ENCODE measurements around the gene GPR146.

The GPR146 gene

DNA sequence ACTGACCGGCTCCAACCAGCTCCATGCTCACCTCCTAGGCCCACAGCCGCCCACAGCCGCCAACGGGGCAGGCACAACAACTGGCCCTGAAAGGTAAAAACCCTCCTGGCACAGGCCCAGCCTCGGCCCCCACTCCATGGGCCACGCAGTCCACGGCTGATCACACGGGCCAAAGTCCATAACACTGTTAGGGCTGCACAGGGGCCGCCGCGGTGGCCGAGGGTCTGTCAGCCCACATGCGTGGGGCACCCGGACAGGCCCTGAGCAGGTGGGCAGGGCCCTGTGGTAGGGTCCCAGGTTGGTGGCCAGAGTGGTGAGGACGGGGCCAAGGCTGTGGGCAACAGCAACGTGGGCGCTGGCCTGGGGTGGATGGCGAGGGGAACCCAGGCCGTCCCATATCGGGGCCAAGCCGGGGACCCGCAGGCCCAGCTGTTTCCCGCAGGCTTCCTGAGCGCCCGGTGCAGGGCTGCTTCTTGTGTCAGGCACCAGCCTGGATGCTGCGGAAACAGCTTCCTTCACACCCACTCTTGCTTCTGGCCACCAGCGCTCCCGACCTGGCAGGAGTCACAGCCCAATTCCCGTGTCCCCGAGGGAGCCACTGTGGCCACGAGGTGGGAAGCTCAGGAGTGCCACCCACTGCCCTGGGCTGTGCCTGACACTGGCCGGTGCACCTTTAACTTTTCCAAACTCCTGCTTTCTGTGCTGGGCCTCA, 32.2 kb upstream of the GPR146 start:
- DNase-seq, result no peak

DNA sequence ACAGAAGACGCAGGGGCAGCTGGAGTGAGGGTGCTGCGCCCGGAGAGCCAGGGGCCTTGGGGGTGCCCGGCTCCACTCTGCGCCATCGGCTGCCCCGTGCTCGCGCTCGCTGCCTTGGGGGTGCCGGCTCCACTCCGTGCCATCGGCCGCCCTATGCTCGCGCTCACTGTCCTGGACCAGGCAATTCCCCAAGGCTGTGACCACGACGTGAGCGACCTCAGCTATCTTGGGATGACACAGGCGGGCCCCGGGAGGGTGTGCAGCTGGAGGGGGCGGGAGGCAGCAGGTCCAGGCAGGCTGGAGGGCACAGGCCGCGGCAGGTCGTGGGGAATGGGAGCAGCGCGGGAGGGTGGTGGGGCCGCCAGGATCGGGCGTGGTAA, 31.6 kb upstream of the GPR146 start:
- DNase-seq, result no peak

DNA sequence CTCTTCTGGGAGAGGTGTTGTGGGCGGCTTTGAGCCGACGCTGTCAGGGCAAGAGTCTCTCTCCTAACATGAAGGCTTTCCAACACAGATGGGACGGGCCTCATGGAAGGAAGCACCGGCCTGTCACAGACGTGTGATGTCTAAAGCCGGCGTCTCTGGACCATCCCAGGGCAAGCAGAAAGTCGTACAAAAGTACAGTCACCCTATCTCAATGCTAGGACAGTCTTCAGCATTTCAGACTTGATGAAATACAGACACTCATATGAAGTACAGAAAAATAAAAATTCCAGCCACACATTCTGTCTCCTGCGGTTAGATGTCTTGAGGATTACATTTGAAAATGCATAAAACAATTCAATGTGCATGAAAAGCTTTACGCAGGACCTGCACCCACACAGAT, 30.8 kb upstream of the GPR146 start:
- no peak for DNase-seq

DNA sequence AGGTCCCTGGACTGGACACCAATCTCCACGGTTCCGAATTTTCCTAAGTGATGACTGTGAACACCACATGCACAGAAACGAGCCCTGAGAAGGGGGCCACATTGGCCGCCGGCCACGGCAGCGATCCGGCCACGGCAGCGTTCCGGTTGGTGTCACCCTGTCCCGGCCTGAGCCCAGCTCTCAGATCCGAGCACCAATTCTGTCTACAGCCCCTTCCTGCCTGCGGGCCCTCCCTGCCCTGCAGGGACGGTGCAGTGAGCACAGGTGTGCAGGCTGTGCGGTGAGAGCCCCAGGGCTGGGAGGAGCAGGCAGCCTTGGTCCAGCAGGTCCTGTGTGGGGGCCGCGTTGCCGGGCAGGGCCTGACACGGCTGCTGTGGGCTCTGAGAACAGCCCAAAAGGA, 29.7 kb upstream of the GPR146 start:
- DNase-seq, result no peak

DNA sequence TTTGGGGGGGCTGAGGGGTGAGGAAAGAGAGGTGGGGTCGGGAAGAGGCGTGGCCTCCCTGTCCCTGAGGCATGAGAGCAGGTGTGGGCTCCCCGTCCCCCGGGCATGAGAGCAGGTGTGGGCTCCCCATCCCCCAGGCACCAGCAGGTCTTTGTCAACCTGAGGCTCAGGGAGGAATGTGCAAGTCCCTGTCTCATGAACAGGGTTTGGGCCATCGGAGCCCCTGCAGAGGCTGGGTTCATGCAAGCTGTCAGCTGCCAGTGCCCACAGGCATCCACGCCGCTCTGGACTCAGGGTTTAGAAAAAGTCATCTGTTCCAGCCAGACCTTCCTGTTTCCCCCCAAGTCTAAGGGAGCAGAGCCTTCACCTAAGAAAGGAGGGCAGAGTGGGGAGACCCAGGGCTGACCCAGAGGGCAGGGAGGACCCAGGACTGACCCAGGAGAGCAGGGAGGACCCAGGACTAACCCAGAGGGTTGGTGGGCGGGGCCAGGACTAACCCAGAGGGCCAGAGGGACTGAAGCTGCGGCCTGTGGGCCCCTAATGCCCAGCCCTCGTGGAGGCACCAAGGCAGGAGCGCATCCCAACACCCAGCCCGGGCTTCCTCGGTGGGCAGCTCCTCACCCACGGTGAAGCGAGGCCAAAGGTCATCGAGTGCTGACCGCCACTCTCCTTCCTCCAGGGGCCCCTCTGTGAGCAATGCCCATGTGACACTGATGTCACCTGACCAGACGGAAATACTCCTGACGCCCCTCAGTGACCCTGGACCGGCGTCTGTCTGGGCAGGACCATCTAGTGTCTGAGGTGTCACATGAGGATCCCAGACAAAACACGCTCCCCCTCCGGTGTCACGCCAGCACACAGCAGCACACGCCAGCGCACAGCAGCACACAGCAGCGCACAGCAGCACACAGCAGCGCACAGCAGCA, 28.9 kb upstream of the GPR146 start:
- DNase-seq, result peak; percentile 11

DNA sequence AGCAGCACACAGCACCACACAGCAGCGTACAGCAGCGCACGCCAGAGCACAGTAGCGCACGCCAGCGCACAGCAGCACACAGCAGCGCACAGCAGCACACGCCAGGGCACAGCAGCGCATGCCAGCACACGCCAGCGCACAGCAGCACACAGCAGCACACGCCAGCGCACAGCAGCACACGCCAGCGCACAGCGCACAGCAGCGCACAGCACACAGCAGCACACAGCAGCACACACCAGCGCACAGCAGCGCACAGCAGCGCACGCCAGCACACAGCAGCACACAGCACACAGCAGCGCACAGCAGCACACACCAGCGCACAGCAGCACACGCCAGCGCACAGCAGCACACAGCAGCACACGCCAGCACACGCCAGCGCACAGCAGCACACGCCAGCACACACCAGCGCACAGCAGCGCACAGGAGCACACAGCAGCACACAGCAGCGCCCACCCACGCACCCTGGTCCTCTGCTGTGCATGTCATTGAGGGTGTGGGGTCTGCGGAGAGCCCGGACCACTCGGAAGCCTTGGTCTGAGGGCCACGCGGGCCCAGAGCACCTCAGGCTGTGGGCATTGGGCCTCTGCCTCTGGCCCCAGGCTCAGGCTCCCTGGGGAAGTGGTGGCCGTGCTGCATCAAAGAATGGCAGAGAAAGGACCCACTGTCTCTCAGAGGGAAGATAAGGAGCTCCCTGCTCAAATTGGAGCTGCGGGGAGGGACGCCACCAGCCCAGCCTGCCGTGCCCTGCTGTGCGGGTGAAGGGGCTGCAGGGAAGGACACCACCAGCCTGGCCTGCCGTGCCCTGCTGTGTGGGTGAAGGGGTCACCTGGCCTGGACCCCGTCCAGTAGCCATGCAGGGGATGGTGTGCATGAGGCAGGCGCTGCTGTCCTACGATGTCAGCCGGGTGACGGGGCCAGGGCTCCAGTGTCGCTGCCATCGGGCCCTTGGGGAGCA, 27.5 kb upstream of the GPR146 start:
- DNase-seq, result no peak

DNA sequence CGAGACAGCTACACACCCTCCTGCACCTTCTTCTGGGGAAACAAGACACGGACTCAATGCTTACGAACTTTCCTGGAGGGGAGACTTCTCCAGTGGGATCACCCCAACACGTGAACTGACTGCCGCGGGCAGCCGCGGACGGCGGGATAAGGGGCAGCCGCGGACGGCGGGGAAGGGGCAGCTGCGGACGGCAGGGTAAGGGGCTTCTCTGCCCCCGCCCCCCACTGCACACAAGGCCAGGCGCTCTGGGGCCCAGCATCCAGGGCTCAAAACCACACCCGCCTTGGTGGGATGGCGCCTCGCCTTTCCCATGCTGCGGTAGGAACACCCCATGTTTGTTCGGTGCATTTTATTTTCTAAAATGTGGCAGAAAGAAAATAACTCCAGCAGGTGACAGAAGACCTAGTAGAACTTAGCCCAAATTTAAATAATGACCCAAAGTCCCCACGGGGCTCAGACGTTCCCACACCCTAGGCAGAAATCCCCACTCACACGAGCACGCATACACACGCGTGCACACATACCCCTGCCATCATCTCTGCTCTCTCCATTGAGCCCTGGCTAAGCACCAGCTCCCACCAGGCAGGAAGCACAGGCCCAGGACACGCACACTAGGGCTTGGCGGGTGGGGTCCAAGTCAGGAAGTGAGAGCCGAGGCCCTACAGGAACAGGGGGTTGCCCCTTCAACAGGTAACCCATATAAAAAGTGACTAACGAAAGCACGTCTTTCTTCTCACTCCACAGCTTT, 26.6 kb upstream of the GPR146 start:
- DNase-seq, result no peak

DNA sequence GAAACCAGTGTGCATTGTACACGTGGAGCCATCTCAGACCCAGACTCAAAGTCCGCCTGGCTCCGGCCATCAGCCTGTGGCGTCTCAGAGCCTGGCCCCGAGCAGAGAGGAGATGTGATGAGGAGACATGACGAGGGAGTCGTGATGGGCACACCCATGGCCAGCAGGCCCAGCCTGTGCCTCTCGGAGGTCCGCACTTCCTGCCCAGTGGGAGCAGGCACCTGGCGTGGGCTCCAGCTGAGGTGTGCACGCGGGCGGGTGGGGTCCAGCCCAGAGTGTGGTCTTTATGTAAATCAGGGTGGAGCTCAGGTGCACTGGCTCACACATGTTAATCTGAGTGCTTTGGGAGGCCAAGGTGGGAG, 26.0 kb upstream of the GPR146 start:
- no peak for DNase-seq

DNA sequence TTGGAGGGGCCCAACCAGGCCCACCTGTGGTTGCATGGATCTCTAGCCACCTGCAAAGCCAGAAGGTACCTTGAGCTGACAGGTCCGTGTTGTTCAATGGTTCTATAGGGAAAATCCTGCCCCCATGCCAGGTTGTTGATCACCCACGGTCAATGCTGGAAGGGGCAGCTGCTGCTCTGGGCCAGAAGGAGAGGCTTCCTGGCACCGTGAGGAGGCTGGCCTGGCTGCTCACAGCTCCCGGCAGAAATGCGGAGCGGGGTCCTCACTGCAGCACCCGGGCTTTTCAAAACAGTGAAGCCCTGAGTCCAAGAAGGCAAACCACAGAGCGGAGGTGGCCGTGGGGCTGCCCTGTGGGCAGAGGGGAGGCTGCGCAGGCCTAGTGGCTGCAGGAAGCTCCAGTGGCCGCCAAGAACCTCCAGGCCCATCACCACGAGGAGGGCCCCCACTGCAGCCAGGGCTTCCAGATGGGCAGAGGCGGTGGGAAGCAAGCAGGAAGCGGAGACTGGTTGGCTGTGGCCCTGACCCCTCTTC, 25.0 kb upstream of the GPR146 start:
- DNase-seq, result no peak

DNA sequence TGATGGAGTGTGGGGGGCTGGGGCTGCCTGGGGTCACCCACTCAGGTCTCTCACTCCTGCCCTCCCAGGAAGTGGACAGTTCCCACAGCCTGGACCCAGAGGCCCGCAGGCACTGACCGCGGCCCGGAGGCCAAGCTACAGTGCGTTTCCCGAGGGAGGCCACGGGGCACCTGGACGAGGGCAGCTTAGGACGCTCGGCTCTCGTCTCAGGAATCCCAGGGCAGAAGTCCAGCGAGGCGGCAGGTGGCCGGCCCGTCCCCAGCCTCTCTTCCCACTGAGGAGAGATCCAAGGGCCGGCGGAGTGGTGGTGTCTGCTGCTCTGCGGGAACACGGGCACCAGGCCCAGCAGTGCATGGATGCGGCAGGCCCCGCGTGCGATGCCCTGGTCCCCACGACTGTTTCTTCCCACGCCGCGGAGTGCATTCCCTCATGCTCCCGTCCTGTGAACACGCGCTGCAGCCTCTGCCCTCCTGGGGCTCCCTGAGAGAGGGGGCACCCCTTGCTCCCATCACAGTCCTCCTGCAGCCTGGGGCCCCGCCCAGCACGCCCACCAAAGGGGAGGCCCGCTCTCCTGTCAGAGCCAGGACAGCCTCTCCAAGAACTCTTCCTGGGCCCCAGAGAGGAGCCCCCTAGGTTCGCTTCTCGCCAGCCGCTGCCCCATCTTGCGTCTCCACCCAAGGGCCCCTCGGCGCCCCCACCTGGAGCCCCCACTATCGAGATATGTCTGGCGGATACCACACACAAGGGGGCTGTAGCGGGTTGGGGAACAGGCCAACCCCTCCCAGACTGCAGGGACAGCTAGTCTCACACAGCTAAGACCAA, 24.3 kb upstream of the GPR146 start:
- no peak for DNase-seq

DNA sequence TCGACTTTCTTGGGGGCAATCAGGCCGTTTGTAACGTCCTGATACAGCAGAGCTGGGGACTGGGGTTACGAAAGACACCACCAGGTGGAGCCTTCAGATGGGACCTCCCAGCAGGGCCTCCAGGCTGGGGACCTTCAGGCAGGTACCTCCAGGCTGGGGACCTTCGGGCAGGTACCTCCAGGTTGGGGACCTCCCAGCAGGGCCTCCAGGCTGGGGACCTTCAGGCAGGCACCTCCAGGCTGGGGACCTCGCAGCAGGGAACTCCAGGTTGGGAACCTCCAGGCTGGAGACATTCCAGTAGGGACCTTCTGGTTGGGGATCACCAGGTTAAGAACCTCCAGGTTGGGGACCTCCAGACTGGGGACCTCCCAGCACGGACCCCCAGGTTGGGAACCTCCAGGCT, 23.5 kb upstream of the GPR146 start:
- DNase-seq, result no peak

DNA sequence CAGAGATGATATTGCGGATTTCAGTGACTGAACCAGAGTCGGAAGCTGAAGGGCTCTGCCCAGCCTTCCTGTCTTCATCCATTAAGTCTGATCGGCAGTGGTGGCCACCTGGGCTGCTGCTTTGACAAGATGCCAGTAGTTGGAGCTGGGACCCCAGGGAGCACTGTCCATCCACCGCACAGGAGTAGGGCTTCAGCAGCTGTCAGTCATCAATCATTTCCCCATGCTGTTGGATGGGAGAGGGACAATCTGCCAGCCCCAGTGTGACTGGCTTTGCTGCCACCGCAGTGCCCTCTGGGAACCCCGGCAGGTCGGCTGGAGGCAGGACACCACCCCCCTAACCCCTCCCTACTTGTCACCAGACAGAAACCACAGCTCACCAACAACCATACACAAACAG, 23.0 kb upstream of the GPR146 start:
- no peak for DNase-seq

DNA sequence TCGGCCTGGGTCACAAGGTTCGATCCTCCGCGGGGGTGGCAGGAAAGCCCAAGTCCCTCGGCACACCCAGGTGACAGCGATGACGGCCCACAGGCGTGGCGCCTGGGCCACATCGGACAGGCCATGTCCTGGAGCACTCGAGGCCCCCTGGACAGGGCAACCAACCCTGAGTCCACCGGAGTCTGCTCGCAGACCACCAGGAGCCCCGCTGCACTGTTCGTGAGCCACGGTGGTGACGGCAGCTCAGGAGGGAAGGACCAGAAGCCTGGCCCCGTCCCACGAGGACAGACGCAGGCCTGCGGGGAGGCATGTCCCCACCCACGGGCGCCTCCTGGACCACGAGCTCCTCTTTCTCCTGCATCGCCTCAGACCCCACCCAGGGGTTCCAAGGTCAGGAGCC, 22.4 kb upstream of the GPR146 start:
- DNase-seq, result no peak

DNA sequence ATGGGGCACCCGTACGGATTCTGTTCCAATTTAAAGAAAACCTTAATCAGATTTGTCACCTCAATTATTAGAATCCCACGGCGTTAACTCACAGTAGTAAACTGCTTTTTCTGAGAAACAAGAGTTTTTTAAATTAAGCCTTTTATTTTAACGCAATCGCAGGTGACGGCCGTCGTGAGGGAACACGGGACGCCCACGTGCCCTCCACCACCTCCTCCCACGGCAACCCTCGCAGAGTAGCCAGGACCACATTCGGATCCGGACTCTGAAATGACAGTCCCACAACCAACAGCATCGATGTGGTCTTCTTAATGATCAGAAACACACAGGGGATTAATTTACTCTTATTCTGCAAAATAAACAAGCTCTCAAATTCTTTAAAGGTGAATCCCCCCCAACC, 22.0 kb upstream of the GPR146 start:
- DNase-seq, result no peak

DNA sequence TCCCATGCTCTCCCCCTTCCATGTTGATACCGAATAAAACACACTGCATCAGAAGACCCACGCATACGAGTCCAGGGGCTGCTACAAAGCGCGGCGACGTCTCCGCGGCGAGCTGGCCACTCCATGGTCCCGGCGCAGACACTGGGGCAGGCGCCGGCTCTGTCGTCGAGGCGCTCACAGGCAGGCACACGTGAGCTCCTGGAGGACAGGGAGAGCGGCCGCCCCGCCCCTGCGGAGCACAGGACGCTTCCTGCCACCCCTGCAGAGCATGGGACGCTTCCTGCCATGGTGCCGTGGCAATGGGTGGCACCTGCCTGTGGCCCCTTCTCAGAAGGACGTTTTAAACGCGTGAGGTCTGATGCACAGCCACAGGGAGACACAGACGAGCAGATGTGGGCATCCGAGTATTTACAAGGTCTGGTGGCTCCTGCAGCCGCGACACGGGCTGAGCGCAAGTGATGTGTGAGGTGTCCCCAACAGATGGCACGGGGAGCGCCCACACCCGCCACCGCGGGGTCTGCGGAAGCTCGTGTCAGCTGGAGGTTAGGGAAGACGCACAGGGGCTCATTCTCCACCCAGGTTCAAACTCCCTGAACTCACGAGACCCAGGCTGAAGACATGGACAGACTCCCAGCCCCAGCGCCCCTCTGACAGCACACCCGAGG, 21.4 kb upstream of the GPR146 start:
- peak; percentile 33 for DNase-seq

DNA sequence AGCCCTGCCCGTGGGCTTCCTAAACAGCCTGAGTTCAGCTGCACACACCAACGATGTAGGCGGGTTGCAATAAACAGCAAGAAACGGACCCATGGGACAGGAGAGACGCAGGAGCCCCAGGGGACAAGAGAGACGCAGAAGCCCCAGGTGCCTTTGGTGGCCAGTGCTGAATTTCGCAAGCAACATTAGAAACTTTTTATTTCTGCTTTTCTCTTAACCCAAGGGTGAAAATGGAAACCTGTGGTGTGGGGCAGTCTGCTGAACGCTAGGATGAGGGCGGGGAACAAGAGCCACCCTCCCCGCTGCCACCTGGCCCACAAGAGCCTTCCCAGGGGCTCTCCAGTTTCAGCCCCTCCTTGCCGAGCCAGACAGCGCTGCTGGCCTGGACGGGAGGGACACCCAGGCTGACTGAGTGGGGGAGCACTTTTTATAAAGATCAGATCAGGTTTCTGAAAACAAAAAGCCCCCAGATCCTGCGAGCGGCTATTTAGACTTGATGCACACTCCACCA, 20.0 kb upstream of the GPR146 start:
- peak; percentile 68 for DNase-seq

DNA sequence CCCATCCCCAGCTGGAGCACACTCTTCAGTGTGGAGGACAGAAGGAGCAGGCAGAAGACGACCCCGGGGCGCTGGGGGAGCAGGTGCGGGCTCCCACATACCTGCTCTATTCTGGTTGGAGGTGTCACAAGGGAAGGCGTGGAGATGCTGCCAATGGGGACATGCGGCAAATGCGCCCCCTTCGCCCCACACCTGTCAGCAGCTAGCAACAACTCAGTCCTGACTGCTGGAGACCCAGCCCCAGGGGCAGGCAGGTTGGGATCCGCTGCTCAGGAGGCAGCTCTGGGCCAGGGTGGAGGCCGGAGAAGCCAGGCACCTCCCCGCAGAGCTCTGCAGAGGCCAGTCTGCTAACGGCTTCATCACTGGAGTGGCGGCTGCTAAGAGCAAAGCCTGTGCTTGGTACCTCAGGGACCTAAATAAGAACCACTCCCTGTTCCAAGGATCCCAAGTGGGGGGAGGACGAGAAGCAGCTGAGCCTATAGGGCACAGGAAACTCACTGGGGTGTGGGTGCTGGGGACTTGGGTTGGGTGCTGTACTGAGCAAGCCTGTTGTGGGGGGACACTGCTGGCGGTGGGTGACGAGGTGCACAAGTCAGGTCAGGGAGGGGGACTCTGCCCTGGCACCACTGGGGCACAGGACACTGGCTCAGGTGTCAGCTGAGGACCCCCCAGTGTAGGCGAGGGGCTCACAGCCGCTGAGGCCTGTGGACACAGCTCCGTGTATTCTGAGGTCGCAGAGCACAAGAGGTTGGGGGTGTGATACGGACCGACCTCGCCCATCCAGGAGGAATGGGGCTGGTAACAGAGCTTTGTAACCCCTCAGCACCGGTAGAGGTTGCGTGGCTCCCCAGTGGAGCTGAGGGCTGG, 19.2 kb upstream of the GPR146 start:
- DNase-seq, result no peak

DNA sequence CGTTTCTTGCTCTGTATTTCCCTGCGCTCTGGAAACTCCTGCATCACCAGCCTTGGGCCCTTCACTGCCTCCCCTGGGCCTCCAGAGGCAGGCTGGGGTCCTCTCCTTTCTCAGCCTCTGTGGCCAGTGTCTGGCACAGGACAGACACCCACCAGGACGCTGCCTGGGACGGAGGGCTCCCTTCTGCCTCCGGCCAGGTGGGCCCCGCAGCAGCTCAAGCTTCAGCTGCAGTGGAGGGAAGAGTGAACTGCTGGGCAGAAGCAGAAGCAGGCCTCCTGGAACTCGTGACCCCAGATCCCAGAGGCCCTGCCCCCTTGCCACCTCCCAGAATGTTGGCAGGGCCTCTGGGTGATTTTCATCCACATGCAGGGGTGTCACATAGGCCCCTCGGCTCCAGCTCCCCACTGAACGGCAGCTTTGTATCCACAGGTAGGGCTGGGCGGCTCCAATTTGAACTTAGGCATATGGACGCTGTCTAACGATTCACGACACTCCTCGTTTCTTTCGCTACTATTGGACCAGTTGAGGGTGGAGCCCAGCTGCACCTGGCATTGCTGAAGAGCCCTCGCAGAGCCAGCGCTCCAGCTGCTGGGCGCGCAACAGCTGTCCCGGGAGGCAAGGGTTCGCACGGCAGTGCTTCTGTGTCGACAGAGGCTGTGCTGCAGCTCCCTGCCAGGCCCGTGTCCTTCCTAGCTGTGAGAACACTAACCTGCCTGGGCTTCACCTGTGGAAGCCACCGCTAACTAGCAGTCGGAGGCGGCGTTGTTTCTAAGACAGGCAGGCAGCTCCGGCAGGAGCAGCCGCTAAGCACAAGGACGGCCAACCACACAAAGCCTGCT, 18.4 kb upstream of the GPR146 start:
- DNase-seq, result peak; percentile 91

DNA sequence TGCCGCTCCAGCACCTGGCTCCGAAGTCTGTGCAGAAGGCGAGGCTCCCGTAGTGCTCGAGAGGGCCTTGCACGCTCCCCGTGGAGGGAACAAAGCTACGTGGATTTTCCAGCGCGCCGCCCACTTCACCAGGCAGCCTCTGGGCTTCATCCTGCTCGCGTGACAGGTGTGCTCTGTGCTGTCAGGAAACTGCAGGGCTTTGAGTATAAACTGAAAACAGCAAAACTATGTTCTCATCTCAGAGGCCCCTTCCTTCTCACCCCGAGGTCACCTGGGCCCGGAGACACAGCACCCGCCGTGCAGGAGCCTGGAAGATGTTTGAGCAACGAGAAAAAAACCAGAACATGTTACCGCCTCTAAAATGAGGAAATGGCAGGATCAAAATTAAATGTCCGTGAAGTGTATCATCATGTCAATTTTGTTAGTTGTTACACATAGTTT, 17.6 kb upstream of the GPR146 start:
- no peak for DNase-seq

Measured in NCI-H2171 (cell line).